ENCODE measurements around the gene TCL1B.

GRCh38 chr14:95703805-95704204, 17.6 kb downstream of the TCL1B start:
- TF ChIP-seq, protein P1, sequence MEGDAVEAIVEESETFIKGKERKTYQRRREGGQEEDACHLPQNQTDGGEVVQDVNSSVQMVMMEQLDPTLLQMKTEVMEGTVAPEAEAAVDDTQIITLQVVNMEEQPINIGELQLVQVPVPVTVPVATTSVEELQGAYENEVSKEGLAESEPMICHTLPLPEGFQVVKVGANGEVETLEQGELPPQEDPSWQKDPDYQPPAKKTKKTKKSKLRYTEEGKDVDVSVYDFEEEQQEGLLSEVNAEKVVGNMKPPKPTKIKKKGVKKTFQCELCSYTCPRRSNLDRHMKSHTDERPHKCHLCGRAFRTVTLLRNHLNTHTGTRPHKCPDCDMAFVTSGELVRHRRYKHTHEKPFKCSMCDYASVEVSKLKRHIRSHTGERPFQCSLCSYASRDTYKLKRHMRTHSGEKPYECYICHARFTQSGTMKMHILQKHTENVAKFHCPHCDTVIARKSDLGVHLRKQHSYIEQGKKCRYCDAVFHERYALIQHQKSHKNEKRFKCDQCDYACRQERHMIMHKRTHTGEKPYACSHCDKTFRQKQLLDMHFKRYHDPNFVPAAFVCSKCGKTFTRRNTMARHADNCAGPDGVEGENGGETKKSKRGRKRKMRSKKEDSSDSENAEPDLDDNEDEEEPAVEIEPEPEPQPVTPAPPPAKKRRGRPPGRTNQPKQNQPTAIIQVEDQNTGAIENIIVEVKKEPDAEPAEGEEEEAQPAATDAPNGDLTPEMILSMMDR (IDR thresholded peaks at IDR 0.05) = no peak
- TF ChIP-seq POLR2A (IDR thresholded peaks at IDR 0.05) (no peak), EP300 (IDR thresholded peaks at IDR 0.05) (no peak)
